Thyroid gland (tissue), 4 donors: ENCODE data around the gene PTPRE. TPM values are rescaled to one million over a fixed set of nuclear protein-coding genes. Genes with fewer than 3 reads are reported as not detected.

Experiments used
- DNase-seq, 2 donors: peaks; one replicate each; pipeline ENCODE4 v3.0.0-alpha.2; 2019
- H3K27ac ChIP-seq, 3 donors: fragments of 200-600 bp; sonication (generic); 1 replicate in 2 of 3; 2 replicates in 1 of 3; pipeline ENCODE4 v1.5.1; 2016 to 2019; ENCODE audit warnings: mild to moderate bottlenecking in 1 of 3, moderate library complexity in 1 of 3
- H3K27me3 ChIP-seq: fragments of 200-600 bp; sonication (generic); one replicate; pipeline ENCODE4 v1.5.1; 2019
- H3K36me3 ChIP-seq, 2 donors: fragments of 200-600 bp; sonication (generic); one replicate each; pipeline ENCODE4 v1.5.1; 2016 to 2019
- H3K4me1 ChIP-seq, 2 donors: fragments of 200-600 bp; sonication (generic); one replicate each; pipeline ENCODE4 v1.5.1; 2017 to 2019
- H3K4me3 ChIP-seq, 3 donors: fragments of 200-600 bp; sonication (generic); replicated peaks in 1 of 3; 1 replicate in 2 of 3; 2 replicates in 1 of 3; pipeline ENCODE4 v1.5.1; 2016; ENCODE audit warnings: mild to moderate bottlenecking in 1 of 3
- H3K9me3 ChIP-seq: fragments of 200-600 bp; sonication (generic); one replicate; pipeline ENCODE4 v1.5.1; 2017
- POLR2A ChIP-seq, 2 donors: fragments of 450-650 bp; IDR thresholded peaks; one replicate each; pipeline ENCODE4 v1.6.1; 2017; ENCODE audit warnings: antibody characterized with exemption in 2 of 2, mild to moderate bottlenecking in 2 of 2, moderate library complexity in 1 of 2
- WGBS, 2 donors: methylation state at CpG; one replicate each; pipeline ENCODE4 v1.1.5; 2017; 5-methylcytosine and 5-hydroxymethylcytosine counted together
- intact Hi-C: fragments of 100-400 bp; cut with DNase I; formaldehyde crosslinking; loops from one replicate; pipeline ENCODE4 v1.15.1; 2023
- total RNA-seq, 4 donors: library from RNA; depleted of rRNA; stranded (reverse); fragments of >200 nt; gene quantifications; one replicate each; pipeline ENCODE4 v1.2.3, GENCODE V29; 2016
- TF ChIP-seq, protein P1 (sequence below), 6 experiments: fragments of 200-600 bp in 3 of 6; fragments of 450-650 bp in 3 of 6; sonication (generic) in 3 of 6; IDR thresholded peaks; one replicate each; pipeline ENCODE4 v1.5.1; 2016 to 2019; ENCODE audit warnings: antibody characterized with exemption in 6 of 6, mild to moderate bottlenecking in 2 of 6, inconsistent platforms in 1 of 6, moderate library complexity in 1 of 6

Gene PTPRE
- total RNA-seq, 4 donors from 2014 or later: 16.8 to 25.0 (median 19.4) TPM

- TF ChIP-seq, protein P1, sequence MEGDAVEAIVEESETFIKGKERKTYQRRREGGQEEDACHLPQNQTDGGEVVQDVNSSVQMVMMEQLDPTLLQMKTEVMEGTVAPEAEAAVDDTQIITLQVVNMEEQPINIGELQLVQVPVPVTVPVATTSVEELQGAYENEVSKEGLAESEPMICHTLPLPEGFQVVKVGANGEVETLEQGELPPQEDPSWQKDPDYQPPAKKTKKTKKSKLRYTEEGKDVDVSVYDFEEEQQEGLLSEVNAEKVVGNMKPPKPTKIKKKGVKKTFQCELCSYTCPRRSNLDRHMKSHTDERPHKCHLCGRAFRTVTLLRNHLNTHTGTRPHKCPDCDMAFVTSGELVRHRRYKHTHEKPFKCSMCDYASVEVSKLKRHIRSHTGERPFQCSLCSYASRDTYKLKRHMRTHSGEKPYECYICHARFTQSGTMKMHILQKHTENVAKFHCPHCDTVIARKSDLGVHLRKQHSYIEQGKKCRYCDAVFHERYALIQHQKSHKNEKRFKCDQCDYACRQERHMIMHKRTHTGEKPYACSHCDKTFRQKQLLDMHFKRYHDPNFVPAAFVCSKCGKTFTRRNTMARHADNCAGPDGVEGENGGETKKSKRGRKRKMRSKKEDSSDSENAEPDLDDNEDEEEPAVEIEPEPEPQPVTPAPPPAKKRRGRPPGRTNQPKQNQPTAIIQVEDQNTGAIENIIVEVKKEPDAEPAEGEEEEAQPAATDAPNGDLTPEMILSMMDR (IDR thresholded peaks at IDR 0.05): no peak
- no peak for TF ChIP-seq POLR2A (IDR thresholded peaks at IDR 0.05)
- Histone ChIP-seq H3K9me3 (no peaks in the 10 kb centered on the region), H3K4me3 (no peak overlapping the region), H3K27ac (no peak overlapping the region), H3K36me3 (peaks cover 0 to 6% of the 10 kb centered on the region in 2 donors), H3K27me3 (no peaks in the 10 kb centered on the region), H3K4me1 (no peaks in the 10 kb centered on the region)
- DNase-seq: no peak
- 87% methylated on average over 2 of the region's 2 CpGs for WGBS, 2 donors
- intact Hi-C loops: no loop called here
Measured at GRCh38 chr10:128073890-128074289, 167.0 kb downstream of the PTPRE start.

DNA sequence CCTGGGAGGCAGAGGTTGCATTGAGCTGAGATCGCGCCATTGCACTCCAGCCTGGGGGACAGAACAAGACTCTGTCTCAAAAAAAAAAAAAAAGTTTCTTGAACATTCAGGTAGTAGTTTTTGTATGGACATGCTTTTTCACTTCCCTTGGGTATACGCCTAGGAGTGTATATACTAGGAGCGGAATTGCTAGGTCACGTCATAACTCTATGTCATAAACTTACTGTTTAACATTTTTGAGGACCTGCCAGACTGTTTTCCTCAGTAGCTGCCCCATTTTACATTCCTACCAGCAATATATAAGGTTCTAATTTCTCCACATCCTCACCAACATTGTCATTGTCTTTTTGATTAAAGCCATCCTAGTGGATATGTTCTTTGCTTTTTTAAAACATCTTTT lies 167.7 kb downstream of the PTPRE start:
- intact Hi-C loops: no loop called here
- TF ChIP-seq, protein P1 (IDR thresholded peaks at IDR 0.05): no peak
- TF ChIP-seq POLR2A (IDR thresholded peaks at IDR 0.05): no peak

GRCh38 chr10:128077155-128077875 lies 170.4 kb downstream of the PTPRE start:
- Histone ChIP-seq H3K27me3 (no peaks in the 10 kb centered on the region), H3K4me3 (no peak overlapping the region), H3K27ac (no peak overlapping the region), H3K4me1 (no peaks in the 10 kb centered on the region), H3K9me3 (no peaks in the 10 kb centered on the region), H3K36me3 (peaks cover 0 to 6% of the 10 kb centered on the region in 2 donors)
- WGBS, 2 donors: 89 to 92% methylated on average over 13 to 15 of the region's 21 CpGs
- no peak for DNase-seq
- no peak for TF ChIP-seq POLR2A (IDR thresholded peaks at IDR 0.05)
- TF ChIP-seq, protein P1 (IDR thresholded peaks at IDR 0.05): no peak
- intact Hi-C loops: no loop called here

More for the DNA sequence above, 167.7 kb downstream of the PTPRE start:
- no peak overlapping the region for H3K4me3 ChIP-seq
- no peaks in the 10 kb centered on the region for H3K4me1 ChIP-seq
- peaks cover 0 to 6% of the 10 kb centered on the region in 2 donors for H3K36me3 ChIP-seq
- H3K9me3 ChIP-seq: no peaks in the 10 kb centered on the region
- no peaks in the 10 kb centered on the region for H3K27me3 ChIP-seq
- DNase-seq: no peak
- 97% methylated on average over 5 of the region's 5 CpGs for WGBS, 2 donors
- H3K27ac ChIP-seq: no peak overlapping the region

GRCh38 chr10:128078136-128078969 lies 171.4 kb downstream of the PTPRE start:
- no peaks in the 10 kb centered on the region for H3K27me3 ChIP-seq
- 61 to 73% methylated on average over 8 to 17 of the region's 17 CpGs for WGBS, 2 donors
- no peaks in the 10 kb centered on the region for H3K4me1 ChIP-seq
- no peak for TF ChIP-seq POLR2A (IDR thresholded peaks at IDR 0.05)
- TF ChIP-seq, protein P1 (IDR thresholded peaks at IDR 0.05): peak in 4 of 6 experiments; percentile 36 to 70 (median 46)
- no peaks in the 10 kb centered on the region for H3K9me3 ChIP-seq
- H3K27ac ChIP-seq: no peak overlapping the region
- no peak overlapping the region for H3K4me3 ChIP-seq
- no peak for DNase-seq
- peaks cover 0 to 6% of the 10 kb centered on the region in 2 donors for H3K36me3 ChIP-seq
- intact Hi-C loops: no loop called here

DNA sequence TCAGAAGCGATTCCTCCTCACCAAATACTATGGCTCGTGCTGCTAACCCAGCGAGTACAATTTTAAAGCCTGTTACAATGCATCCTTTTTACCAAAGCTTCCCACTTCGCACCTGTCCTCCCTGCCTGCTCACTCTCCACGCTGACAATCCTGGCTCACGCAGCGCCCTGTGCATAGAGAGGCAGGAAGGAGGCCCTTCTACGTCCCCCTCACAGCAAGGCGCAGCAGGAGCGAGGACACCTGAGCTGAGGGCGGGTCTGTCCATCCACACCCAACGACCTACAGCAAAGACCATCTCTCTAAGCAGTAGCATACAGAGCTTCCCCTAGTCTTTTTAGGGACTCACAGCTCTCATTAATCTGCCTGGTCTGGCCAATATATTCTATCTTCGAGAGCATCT lies 173.3 kb downstream of the PTPRE start:
- Histone ChIP-seq H3K36me3 (peaks cover 0 to 6% of the 10 kb centered on the region in 2 donors), H3K4me3 (no peak overlapping the region), H3K27me3 (no peaks in the 10 kb centered on the region), H3K9me3 (no peaks in the 10 kb centered on the region), H3K27ac (no peak overlapping the region), H3K4me1 (no peaks in the 10 kb centered on the region)
- TF ChIP-seq, protein P1 (IDR thresholded peaks at IDR 0.05): no peak
- no peak for TF ChIP-seq POLR2A (IDR thresholded peaks at IDR 0.05)
- intact Hi-C loops: no loop called here
- DNase-seq: no peak
- WGBS, 2 donors: 81 to 86% methylated on average over 13 of the region's 13 CpGs
